OCI-LY7 (cell line): Measurements from ENCODE around the gene ARHGEF16. TPM values are rescaled to one million over a fixed set of nuclear protein-coding genes. Genes with fewer than 3 reads are reported as not detected.

Experiments used
- BruUV-seq: library from RNA; stranded (reverse); fragments of 400-500 nt; replicated peaks from 2 replicates; lab custom pipeline; 2021; lab: Mats Ljungman, UMichigan
- CTCF ChIA-PET: fragments of 300-600 bp; sonication (Branson Sonifier 250); formaldehyde crosslinking; loops from one replicate; lab custom pipeline; 2022; ENCODE audit warnings: antibody characterized with exemption; ENCODE audit not compliant: unreplicated experiment; lab: Charles Lee
- POLR2A ChIA-PET: fragments of 300-600 bp; sonication (Branson Sonifier 250); formaldehyde crosslinking; loops from one replicate; lab custom pipeline; 2022; ENCODE audit warnings: antibody characterized with exemption; lab: Charles Lee
- DNase-seq: peaks from one replicate; pipeline ENCODE4 v3.0.0-alpha.2; 2015; ENCODE audit warnings: low spot score
- H2AFZ ChIP-seq: fragments of 200-600 bp; sonication (generic), shearing (Covaris generic); 2 replicates; pipeline ENCODE4 v1.6.1; 2014; ENCODE audit warnings: mild to moderate bottlenecking, antibody characterized with exemption, low read length, moderate library complexity
- H3K27ac ChIP-seq: fragments of 200-600 bp; sonication (generic); 2 replicates; pipeline ENCODE4 v1.5.1; 2014; ENCODE audit warnings: mixed run types, low read depth, mild to moderate bottlenecking, moderate library complexity, low read length, inconsistent platforms; ENCODE audit not compliant: poor library complexity, severe bottlenecking
- H3K36me3 ChIP-seq: fragments of 200-600 bp; sonication (generic); 2 replicates; pipeline ENCODE4 v1.6.1; 2014; ENCODE audit warnings: mild to moderate bottlenecking, antibody characterized with exemption, low read length, moderate library complexity, mixed read lengths; ENCODE audit not compliant: insufficient read depth
- H3K4me1 ChIP-seq: fragments of 200-600 bp; sonication (generic); 2 replicates; pipeline ENCODE4 v1.5.1; 2014; ENCODE audit warnings: mild to moderate bottlenecking, low read length; ENCODE audit not compliant: insufficient read depth, poor library complexity, severe bottlenecking
- H3K4me2 ChIP-seq: fragments of 200-600 bp; sonication (generic); 2 replicates; pipeline ENCODE4 v1.6.1; 2014; ENCODE audit warnings: mild to moderate bottlenecking, low read length
- H3K4me3 ChIP-seq: fragments of 200-600 bp; sonication (generic); 2 replicates; pipeline ENCODE4 v1.5.1; 2014; ENCODE audit warnings: mild to moderate bottlenecking, low read depth, low read length; ENCODE audit not compliant: poor library complexity, severe bottlenecking
- H3K79me2 ChIP-seq: fragments of 200-600 bp; sonication (generic); 2 replicates; pipeline ENCODE4 v1.6.1; 2016; ENCODE audit warnings: low read depth, mild to moderate bottlenecking, low read length, moderate library complexity, mixed read lengths; ENCODE audit not compliant: insufficient read depth
- H3K9me2 ChIP-seq: fragments of 200-600 bp; sonication (generic); 2 replicates; pipeline ENCODE4 v1.6.1; 2016; ENCODE audit warnings: mild to moderate bottlenecking, low read length, mixed read lengths; ENCODE audit not compliant: insufficient read depth
- H3K9me3 ChIP-seq: fragments of 200-600 bp; sonication (generic); 2 replicates; pipeline ENCODE4 v1.6.1; 2014; ENCODE audit warnings: mild to moderate bottlenecking, mixed run types, low read length, mixed read lengths
- H4K20me1 ChIP-seq: fragments of 200-600 bp; sonication (generic); 2 replicates; pipeline ENCODE4 v1.6.1; 2014; ENCODE audit warnings: mild to moderate bottlenecking, antibody characterized with exemption, low read length, moderate library complexity, mixed read lengths; ENCODE audit not compliant: insufficient read depth
- CTCF ChIP-seq: fragments of 200-600 bp; sonication (generic); conservative IDR thresholded peaks from 2 replicates; pipeline ENCODE4 v1.5.1; 2014; ENCODE audit warnings: mild to moderate bottlenecking, antibody characterized with exemption, low read length, moderate library complexity, mixed read lengths
- EZH2phosphoT487 ChIP-seq: fragments of 200-600 bp; sonication (generic); IDR thresholded peaks from 2 replicates; pipeline ENCODE4 v1.6.1; 2018; ENCODE audit warnings: low read depth, borderline replicate concordance, mild to moderate bottlenecking, mixed run types, antibody characterized with exemption, low read length, moderate library complexity, mixed read lengths
- intact Hi-C: fragments of 100-400 bp; cut with micrococcal nuclease; formaldehyde crosslinking; loops from one replicate; pipeline ENCODE4 v1.10.0; 2022; ENCODE audit not compliant: unreplicated experiment
- total RNA-seq, 2 experiments: library from RNA; depleted of rRNA in 1 of 2; stranded (reverse); fragments of >200 nt in 1 of 2; shearing (Covaris generic) in 1 of 2; gene quantifications; 2 replicates each; pipeline ENCODE4 v1.2.3, GENCODE V29; 2014 to 2022

The ARHGEF16 gene
- total RNA-seq, 2 experiments from 2014 or later, result not detected

GRCh38 chr1:3456449-3456963 lies 2.0 kb downstream of the ARHGEF16 start:
- H2AFZ ChIP-seq, result no peak overlapping the region
- no peak overlapping the region for H3K4me2 ChIP-seq
- no peaks in the 10 kb centered on the region; the same call in 1 of the 2 replicates for H4K20me1 ChIP-seq
- DNase-seq, result no peak
- no TSS peak for BruUV-seq
- H3K36me3 ChIP-seq, result no peaks in the 10 kb centered on the region
- H3K4me3 ChIP-seq, result no peak overlapping the region
- H3K4me1 ChIP-seq, result no peaks in the 10 kb centered on the region
- intact Hi-C loops, result no loop called here
- TF ChIP-seq CTCF (no peak), EZH2phosphoT487 (no peak)
- no peaks in the 10 kb centered on the region for H3K9me2 ChIP-seq
- no peak overlapping the region for H3K27ac ChIP-seq
- ChIA-PET CTCF (no interaction called here), POLR2A (no interaction called here)
- no peaks in the 10 kb centered on the region for H3K79me2 ChIP-seq
- H3K9me3 ChIP-seq, result no peaks in the 10 kb centered on the region

- Histone ChIP-seq H3K4me1 (no peaks in the 10 kb centered on the region), H3K27ac (no peak overlapping the region), H3K9me3 (no peaks in the 10 kb centered on the region), H3K36me3 (no peaks in the 10 kb centered on the region), H4K20me1 (no peaks in the 10 kb centered on the region; the same call in 1 of the 2 replicates), H3K4me2 (no peak overlapping the region), H3K4me3 (no peak overlapping the region), H3K9me2 (no peaks in the 10 kb centered on the region), H3K79me2 (no peaks in the 10 kb centered on the region), H2AFZ (no peak overlapping the region)
- POLR2A ChIA-PET, result no interaction called here
- CTCF ChIA-PET, result interaction anchor here (0.5 kb wide), 1 partner anchor 161 kb away, joined by 4 read pairs; no protein-coding TSS in a partner anchor
- TF ChIP-seq EZH2phosphoT487 (no peak), CTCF (no peak)
- no peak for DNase-seq
- BruUV-seq, result no TSS peak
- intact Hi-C loops, result no loop called here
Measured at GRCh38 chr1:3456964-3457909, 2.8 kb downstream of the ARHGEF16 start.
